ENCODE measurements around the gene DECR2.

DECR2 gene

GRCh38 chr16:450785-451512 lies 49.3 kb downstream of the DECR2 start:
- no peak for DNase-seq

DNA sequence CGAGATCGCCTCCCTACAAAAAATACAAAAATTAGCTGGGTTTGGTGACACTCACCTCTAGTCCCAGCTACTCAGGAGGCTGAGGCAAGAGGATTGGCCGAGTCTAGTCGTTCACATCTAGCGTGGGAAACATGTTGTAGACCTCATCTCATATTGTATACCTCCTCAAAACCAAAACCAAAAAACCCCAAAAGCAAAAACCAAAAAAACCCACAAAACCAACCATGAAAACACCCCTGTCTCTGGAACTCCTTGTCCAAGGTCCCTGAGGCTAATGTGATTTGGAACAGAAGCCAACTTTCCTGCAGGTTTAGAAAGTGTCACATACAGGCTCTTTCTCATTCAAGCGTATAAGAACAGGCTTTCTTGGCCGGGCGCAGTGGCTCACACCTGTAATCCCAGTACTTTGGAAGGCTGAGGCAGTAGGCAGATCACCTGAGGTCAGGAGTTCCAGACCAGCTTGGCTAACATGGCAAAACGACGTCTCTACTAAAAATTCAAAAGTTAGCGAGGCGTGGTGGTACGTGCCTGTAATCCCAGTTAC lies 52.8 kb downstream of the DECR2 start:
- DNase-seq: no peak

- no peak for DNase-seq
These were observed 53.8 kb downstream of the DECR2 start for GRCh38 chr16:455453-455852.

- no peak for DNase-seq
These were observed 55.3 kb downstream of the DECR2 start for GRCh38 chr16:456891-457483.

DNA sequence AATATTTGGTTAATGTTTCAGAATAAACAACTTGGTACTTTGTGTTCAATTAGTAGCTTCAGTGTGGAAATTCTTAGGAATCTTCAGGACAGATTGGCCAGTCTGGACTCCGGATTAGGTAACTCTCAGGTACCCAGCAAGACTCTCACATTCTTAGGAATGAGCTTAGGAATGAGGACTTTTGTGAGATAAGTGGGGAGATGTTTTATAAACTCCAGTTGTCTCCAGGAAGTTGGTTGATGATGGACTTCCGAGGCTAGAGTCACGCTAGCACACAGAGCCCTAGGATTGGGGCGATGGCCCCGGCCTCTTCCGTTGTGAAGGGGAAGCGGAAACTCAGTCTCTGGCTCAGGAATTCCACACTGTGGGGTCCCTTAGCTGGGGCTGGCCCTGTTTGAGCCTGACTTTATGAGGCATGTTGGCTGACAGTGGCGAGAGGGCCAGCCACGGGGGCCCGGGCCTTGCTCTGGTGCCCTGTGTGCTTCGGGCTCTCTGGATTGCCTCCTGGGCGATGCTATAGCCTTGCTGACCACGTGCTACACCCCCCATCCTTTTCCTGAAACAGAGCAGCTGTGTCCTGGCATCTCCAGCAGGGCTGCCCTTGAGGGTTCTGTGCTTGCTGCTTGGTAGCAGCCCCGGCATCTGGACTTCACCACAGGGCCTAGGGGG lies 56.2 kb downstream of the DECR2 start:
- no peak for DNase-seq

GRCh38 chr16:459761-460160 lies 58.1 kb downstream of the DECR2 start:
- no peak for DNase-seq

DNA sequence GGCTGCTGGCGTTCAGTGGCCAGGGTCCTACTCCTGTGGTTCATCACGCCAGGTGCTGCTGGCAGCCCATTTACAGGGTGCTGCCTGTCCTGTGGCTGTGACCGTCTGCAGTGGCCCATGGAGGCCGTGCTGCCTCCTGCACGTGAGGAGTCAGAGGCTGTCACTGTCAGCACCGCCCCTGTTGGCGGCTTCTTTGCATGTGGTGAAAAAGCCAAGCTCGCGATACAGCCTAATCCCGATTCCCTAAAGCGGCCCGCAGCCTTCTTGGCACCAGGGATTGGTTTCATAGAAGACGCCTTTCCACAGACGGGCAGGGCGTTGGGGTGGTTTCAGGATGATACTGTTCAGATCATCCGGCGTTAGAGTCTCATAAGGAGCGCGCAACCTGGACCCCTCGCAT lies 59.1 kb downstream of the DECR2 start:
- no peak for DNase-seq
